GM12874 (cell line): ENCODE measurements around the gene DIO3.

Source experiments
- TF ChIP-seq, protein P1 (sequence below): IDR thresholded peaks from 2 replicates; pipeline ENCODE4 v1.5.1; 2011; ENCODE audit warnings: low read depth, mild to moderate bottlenecking, control low read depth, low read length, moderate library complexity; ENCODE audit not compliant: insufficient read depth

DIO3 gene

GRCh38 chr14:101520621-101521472 lies 40.4 kb upstream of the DIO3 start:
- TF ChIP-seq, protein P1, sequence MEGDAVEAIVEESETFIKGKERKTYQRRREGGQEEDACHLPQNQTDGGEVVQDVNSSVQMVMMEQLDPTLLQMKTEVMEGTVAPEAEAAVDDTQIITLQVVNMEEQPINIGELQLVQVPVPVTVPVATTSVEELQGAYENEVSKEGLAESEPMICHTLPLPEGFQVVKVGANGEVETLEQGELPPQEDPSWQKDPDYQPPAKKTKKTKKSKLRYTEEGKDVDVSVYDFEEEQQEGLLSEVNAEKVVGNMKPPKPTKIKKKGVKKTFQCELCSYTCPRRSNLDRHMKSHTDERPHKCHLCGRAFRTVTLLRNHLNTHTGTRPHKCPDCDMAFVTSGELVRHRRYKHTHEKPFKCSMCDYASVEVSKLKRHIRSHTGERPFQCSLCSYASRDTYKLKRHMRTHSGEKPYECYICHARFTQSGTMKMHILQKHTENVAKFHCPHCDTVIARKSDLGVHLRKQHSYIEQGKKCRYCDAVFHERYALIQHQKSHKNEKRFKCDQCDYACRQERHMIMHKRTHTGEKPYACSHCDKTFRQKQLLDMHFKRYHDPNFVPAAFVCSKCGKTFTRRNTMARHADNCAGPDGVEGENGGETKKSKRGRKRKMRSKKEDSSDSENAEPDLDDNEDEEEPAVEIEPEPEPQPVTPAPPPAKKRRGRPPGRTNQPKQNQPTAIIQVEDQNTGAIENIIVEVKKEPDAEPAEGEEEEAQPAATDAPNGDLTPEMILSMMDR, result no peak

DNA sequence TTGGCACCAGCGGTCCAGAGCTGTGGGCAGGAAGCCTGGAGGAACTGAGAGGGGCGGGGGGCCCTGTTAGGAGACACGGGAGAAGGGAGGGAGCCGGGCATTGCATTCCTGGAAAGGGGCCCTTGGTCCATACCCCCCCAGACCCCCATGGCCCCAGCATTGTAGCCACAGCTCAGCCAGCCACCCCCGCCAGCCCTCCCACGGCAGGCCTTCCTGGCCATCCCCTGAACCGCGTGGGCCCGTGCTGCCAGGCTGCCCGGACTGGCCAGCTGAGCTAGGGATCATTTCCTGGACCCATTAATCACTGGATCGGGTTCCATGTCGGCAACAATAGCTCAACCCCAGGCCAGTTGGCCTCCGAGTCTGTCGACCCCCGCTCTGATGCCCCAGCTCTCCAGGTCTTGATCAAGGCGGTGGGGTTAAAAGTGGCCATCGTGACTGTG lies 39.8 kb upstream of the DIO3 start:
- TF ChIP-seq, protein P1, result no peak

DNA sequence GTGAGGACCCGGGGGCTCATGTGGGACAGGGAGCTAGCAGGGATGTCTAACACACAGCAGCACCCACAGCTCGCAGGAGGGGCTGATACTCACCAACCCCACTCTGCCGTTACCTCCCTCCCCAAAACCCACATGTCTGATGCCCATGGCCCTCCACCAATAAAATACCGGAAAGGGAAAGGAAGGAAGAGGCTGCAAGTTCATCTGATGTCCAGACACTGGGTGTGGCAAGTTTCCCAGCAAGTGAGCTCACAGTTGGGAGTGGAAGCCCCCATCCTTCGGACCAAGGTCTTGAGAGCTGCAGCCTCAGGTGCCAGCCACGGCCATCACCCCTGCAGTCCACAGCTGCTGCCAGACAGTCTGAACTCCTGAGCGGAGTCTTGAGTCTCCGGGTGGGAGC lies 39.3 kb upstream of the DIO3 start:
- TF ChIP-seq, protein P1, result no peak

DNA sequence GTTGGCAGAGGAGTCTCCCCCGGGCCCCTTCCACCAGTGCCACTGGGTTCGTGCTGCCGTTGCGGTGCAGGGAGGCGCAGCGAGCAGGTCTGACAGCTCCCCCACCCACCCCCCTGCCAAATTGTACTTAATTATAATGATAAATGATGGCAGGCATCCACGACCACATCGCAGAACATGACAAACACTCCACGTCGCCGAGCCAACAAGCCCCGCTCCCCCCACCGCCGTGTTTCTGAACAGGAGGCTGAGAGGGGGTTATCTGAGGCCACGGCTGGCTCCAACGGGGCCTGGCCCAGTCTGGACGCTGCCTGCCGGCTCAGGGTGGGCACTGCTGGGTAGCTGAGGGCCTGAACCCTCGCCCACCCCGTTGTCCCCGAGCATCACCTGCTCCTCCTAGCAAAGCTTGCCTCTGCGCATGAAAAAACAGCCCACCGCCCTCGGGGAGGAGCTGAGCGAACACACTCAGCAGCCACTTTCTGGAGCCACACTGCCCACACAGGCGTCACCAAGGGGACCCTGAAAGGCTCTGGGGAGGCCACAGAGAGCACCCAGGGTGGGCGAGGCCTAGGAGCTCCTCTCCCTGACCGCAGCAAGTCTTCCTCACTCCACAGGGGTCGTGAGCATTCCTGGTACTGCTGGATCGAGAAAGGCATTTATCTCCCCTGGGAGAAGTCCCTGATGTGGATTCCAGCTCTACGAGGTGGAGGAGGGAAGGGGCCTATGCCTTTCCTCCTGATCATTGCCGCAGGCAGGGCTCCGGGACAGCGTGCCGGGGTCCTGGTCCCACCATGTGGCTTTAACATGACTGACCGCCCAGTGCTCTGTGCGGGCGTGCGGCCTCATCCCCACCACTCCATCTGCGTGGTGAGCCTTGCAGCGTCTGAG lies 35.4 kb upstream of the DIO3 start:
- TF ChIP-seq, protein P1, result no peak

DNA sequence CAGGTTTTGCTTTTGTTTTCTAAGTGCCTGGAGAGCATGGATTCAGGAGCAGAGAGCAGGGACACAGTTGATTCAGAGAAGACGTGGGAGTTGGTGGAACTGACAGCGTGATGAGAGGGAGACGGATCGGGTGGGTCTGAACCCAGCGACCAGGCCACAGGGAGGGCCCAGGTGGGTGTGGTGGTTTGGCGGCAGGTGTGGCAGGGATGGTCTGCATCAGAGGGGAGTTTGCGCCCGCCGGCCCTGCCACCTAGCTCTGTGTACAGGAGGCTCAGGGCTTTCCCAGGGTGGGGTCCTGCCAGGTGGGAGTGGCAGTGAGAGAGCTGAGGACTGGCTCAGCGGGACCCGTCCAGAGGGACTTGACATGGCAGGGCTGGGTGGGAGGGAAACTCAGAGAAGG lies 33.3 kb upstream of the DIO3 start:
- TF ChIP-seq, protein P1, result no peak

DNA sequence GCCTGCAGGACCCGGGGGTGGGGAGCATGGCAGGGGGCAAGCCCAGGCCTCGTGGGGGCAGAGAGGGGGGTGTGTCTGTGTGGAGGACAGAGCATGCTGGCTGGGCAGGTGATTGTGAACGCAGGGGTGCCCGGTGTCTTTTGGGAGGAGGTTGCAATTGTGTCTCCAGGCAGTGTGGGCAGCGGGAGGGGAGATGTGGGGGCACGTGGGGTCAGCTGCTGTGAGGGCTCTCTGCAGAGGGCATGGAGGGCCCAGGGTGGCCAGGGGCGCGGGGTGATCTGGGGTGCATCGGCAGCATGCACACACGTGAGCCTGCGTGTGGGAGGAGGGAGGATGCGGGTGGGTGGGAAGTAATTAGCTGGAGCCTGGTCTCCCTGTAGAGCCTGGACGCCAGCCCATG lies 32.2 kb upstream of the DIO3 start:
- TF ChIP-seq, protein P1, result no peak

GRCh38 chr14:101534198-101534597 lies 27.1 kb upstream of the DIO3 start:
- TF ChIP-seq, protein P1, result no peak
